HG03442 (cell line): Measurements from ENCODE around the gene LDB3.

Experiments
- ATAC-seq: cut with Tn5 transposase; IDR thresholded peaks from one replicate; pipeline ENCODE4 v1.9.1; 2021; ENCODE audit warnings: mild to moderate bottlenecking, moderate library complexity; ENCODE audit not compliant: unreplicated experiment

Gene LDB3

DNA sequence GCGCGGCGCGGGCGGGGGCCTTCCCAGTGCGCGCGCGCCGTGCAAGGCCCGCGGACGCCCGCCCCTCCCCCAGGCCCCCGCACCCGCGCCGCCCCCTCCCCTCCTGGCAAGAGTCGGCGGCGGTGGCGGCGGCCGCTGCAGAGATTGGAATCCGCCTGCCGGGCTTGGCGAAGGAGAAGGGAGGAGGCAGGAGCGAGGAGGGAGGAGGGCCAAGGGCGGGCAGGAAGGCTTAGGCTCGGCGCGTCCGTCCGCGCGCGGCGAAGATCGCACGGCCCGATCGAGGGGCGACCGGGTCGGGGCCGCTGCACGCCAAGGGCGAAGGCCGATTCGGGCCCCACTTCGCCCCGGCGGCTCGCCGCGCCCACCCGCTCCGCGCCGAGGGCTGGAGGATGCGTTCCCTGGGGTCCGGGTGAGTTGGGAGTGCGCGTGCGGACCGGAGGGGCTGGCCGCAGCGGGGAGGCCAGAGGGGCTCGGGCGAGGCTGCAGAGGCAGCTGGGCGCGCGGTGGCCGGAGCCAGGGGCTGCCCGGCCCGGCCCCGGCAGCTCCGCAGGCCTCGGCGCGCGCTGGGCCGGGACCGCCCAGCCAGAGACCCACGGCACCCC, 88.3 kb downstream of the LDB3 start, which contains the start of gene BMPR1A:
Gene BMPR1A (plus strand): TSS at position 109 of the 602 bp plus-strand sequence. CDS start 119,400 bp downstream, outside the sequence.
- ATAC-seq = peak; percentile 32

DNA sequence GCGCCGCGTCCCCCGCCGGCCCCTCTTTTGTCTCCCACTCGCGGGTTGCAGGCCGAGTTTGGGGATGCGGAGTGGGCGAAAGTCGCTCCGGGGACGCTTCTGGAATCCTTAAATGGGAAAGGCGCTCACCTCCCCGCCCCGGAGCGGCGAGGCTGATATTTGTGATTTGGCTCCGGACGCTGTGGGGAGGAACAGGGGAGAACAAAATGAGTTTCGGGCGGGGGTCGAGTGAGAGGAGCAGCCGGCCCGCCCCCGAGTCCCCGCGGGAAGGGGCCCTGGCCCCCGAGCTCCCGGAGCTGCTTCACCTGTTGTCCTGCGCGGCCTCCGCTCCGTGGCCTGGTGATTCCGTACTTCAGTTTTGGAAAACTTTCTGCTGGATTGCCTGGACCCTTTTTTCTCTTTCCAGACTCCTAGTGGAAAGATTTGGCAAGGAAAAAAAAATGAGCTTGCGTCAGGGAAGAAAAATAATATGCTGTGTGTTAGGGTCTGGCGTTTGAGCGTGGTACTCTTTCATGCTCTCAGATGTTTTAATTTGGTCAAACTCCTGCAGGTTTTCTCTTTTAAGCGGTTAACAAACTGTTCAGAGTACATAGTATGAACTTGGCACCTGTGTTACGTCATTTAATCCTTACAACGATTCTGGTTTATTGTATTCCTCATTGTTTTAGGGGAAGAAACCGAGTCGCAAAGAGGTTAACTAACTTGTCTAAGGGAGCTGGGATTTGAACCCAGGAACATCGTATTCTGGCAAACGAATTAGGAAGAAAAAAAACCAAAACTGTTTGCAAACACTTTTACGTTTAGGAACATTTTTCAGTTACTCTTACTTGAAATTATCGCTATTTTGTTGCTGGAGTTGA, 89.0 kb downstream of the LDB3 start:
- no peak for ATAC-seq

DNA sequence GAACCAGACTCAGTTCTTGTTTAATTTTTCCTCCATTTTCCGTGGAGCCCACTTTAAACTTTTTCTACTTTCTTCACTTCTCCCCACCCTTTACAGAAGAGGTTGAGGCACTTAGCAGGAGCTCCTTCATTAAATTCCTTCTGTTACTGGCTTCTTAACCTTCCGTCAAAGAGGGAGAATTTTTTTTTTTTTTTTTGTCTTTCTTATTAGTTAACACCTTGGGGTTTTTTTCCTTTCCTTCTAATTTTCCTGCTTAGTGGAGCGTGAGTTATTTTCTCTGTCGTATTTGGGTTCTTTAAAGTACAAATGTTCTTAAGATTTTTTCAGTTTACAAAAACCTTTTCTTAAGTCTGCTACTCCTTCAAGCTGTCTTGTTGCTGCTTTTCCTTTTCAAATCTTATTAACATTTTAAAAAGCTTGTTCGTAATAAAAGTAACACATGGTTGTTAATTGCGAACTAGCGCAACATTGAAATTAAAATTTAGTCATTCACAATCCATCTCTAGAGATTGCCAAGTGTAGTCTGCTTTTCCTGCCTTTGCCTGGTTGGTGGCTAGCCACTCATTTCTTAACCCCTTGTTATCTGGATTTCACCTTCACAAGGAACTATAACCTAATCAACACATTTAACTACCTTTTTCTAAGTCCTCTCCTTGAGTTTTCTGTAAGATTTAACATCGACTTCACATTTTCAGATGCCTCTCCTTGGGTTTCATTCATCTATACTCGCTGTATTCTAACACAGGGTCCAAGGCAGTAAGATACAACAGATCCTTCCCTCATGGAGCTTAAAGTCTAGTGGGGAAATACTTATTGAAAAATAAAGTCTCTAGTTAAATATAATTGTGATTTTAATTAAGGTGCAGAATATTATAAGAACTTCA, 90.1 kb downstream of the LDB3 start:
- no peak for ATAC-seq

DNA sequence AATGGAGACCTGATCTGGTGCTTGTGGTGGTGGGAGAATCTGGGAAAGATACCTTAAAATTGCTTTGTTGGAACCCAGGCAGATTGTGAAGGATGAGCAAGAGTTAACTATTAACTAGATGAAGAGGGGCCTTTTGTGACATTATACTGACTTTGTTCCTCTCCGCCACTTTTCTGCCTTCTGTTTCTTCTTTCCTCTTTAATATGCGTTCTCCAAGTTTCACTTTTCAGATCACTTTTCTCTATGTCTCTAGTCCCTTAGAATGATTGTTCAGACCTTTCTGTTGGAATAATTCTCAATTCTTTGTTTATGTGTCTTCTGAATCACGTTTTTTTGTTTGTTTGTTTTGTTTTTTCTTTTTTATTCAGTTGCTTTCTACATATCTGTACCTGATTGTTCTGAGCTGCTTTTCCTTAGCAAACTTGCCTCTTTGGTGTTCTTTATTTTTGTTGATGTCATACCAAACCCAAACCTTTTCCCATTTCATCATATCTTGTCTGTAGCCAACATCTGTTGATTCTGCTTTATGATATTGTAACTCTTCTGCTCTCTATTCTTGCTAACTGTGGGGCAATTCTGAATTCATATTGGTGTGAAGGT, 90.9 kb downstream of the LDB3 start:
- ATAC-seq = no peak

DNA sequence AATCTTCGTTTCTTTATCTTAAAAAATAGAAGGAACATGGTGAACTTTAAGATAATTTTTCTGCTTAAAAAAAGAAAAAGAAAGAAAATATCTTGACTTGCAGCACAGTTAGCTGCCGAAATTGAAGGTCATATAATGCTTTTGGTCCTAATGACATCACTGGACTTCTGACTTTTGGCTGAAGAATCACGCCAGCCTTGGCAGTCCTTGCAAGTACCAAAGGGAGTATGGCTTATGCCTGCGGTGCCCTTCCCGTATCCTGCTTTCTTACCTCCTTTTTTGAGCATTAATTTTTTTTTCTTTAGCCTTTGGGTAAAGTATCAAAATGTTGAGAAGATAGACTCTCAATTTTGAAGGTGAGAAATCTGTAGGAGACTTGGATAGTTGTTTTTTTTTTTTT, 95.1 kb downstream of the LDB3 start:
- ATAC-seq = no peak

DNA sequence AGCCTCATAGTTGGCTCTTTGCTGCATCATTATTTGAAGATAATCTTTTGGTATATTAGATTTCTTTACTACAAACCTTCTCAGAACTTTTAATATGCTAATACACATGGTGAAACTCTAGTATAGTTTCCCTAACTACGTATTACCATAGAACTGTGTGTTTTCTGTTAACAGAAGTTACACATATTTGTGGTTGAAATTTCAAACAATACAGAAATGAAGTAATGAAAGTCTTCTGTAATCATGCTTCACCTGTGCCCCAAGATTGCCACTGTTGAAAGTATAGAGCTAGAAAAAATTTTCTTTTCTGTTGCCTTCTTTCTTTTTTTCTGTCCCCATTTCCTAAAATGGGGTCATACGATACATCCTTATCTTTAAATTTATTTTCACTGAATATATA, 97.2 kb downstream of the LDB3 start:
- no peak for ATAC-seq

DNA sequence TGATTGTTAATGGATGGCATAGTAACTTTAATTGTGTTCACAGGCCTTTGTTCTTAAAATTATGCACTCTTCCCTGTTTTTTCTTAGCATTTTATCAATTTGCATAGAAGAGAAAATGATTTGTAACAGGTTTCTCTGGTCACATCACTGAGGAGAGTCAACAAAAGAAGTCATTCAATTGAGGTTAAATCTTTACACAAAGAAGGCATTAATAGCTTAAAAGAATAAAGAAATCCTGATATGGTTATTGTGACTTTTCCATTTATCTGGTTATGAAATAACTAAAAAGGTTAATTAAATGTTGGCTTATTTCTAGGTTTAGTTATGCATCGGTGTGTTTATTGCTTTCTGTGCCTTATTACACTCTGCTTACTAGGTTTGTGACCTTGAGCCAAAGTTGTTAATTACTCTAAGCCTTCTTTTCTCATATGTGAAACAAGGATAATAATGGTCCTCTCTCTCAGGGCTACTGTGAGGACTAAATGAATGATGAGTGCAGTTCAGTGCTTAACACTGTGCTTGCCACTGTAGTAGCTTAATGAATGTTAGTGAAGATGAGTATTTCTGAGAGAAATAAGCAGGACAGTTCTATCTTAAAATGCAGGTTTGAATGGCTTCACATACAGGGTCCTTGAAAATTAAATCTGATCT, 100.2 kb downstream of the LDB3 start:
- no peak for ATAC-seq

DNA sequence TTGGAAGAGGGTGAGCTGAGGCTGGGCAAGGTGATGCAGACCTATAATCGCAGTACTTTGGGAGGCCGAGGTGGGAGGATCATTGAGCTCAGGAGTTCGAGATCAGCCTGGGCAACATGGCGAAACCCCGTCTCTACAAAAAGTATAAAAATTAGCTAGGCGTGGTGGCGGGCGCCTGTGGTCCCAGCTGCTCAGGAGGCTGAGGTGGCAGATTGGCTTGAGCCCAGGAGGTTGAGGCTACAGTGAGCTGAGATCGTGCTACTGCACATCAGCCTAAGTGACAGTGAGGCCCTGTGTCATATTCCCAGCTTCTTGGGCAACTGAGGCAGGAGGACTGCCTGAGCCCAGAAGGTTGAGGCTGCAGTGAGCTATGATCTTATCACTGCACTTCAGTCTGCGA, 101.7 kb downstream of the LDB3 start:
- no peak for ATAC-seq

DNA sequence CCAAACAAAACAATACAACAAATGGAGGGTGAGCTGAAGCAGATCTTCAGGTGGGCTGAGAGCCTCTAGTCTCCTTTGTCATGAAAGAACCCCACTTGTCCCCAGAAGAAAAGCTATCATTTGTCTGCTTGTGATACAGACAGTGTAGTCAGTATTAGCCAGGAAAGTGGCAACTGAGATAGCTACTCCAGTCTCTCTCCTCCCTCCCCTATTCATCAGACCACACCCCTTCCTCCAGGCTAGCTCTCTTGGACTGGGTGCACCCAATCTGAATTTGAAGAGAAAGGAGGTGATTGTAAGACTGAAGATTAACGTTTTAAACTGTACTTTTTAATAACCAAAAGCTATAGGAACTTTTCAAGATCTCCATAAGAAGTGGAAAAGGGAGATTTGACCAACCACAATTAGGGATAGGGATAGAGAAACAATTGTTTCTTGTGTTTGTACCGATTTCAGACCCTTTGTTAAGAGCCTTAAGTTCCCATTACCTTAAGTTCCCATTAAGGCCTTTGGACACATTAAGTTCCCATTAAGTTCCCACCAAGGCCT, 102.2 kb downstream of the LDB3 start:
- no peak for ATAC-seq

DNA sequence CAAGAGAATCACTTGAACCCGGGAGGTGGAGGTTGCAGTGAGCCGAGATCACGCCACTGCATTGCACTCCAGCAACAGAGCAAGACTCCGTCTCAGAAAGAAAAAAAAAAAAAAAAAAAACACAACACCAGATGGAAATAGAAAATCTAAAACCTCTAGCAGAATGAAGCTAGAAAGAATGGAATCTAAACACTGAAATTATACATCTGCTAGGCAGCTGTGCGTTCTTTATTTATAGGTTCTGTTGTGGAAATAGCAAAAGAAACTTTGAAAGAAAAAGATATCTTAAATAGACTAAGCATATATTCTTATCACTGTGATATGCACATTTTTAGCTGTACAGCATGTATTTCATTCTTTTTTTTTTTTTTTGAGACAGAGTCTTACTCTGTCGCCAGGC, 105.2 kb downstream of the LDB3 start:
- no peak for ATAC-seq

DNA sequence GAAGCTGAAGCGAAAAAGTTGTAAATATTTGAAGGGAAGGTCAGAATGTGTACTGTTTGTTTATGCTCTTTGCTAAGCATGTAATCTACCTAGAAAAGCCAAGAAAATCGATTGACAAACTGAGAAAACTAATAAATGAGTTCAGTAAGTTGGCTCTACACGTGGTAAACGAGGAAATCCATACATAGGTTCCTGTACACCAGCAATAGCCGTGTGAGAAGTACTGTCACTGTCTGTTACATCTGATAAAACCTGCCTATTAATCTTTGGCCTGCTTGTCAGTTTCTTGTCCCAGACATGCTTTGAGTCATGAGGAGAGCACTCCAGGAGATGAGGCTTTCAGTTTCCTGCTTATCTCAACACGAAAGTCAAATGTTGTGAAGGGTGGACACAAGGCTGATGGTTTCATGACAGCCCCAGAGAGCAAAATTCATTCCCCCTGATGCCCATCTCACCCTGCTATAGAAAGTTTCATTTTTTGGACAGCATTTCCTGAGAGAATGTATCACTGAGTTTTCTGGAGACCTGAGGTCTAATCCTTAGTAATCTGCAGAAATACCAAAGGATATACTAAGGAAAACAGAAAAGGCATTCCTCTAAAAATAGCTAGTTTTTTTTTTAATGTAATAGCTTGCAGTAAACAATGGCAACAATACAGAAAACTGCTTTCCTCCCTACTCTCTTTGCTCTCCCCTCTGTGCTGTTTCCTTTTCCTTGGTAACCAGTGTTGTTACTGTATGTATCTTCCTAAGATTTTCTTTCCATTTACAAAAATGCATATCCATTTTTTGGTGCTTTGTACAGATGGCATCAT, 107.0 kb downstream of the LDB3 start:
- peak; percentile 78 for ATAC-seq

DNA sequence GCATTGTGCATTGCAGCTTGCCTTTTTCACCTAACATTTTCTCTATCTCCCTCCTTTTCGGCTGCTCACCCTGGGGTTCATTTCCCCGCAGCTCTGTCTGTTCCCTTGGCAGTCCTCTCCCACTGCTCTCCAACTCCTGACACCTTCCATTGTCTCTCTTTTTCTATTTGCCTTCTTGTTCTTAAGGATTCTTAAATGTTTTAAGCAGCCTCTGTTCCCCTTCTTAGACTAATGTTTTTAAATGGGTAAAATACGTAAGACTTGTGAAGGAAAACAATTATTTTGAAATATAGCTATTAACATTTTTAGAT, 107.5 kb downstream of the LDB3 start:
- no peak for ATAC-seq

DNA sequence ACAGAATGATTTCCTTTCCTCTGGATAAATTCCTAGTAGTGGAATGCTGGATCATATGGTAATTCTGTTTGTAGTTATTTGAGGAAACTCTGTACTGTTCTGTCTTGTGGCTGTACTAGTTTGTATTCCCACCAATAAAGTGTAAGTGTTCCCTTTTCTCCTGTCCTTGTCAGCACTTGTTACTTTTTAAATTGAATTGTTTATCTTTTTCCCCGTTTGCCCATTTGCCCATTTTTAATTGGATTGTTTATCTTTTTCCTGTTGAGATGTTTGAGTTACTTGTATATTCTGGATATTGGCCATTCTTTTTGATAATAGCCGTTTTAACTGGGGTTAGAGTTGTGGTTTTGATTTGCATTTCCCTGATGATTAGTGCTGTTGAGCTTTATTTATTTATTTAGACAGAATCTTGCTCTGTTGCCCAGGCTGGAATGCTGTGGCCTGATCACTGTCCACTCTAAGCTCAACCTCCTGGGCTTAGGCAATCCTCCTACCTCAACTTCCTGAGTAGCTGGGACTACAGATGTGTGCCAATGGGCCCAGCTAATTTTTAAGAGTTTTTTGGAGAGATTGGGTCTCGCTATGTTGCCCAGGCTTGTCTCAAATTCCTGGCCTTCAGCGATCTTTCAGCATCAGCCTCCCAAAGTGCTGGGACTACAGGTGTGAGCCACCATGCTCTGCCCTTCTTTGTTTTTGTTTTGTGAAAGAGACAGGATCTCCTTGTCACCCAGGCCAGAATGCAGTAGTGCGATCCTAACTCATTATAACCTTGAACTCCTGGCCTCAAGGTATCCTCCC, 111.1 kb downstream of the LDB3 start:
- no peak for ATAC-seq

DNA sequence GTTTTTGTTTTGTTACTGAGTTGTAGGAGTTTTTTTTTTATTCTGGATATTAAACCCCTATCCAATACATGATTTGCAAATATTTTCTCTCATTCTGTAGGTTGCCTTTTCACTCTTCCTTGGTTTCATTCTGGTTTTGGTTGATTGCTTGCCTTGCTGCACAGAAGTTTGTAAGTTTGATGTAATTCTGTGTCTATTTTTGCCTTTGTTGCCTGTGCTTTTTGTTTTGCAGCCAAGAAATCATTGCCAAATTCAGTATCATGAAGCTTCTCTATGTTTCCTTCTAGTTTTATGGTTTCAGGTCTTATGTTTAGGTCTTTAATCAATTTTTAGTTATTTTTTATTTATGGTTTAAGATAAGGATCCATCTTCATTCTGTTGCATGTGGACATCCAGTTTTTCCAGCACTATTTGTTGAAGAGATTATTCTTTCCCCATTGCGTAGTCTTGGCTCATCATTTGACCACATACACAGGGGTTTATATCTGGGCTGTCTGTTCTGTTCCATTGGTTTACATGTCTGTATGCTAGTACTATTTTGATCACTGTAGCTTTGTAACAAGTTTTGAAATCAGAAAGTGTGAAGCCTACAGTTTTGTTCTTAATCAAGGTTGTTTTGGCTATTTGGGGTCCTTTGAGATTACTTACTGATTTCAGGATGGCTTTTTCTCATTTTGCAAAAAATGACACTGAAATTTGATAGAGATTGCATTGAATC, 114.5 kb downstream of the LDB3 start:
- peak; percentile 96 for ATAC-seq

DNA sequence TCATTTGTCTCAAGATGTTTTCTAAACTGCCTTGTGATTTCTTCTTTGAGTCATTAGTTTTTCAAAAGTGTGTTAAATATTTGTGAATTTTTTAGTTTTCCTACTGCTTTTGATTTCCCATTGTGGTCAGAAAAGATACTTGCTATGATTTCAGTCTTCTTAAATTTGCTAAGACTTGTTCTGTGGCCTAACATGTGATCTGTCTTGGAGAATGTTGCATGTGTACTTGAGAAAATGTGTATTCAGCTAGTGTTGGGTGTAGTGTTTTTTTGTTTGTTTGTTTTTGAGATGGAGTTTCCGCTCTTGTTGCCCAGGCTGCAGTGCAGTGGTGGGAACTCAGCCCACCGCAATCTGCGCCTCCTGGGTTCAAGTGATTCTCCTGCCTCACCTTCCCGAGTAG, 116.7 kb downstream of the LDB3 start:
- ATAC-seq = no peak
